Activated CD8-positive, alpha-beta T cell treated with anti-CD3 and anti-CD28 coated beads for 36 hours (primary cell): ENCODE data around the gene CCDC28A. TPM values are rescaled to one million over a fixed set of nuclear protein-coding genes. Genes with fewer than 3 reads are reported as not detected.

Experiments
- ATAC-seq: fragments of 200-7000 bp; cut with Tn5 transposase; one replicate; pipeline ENCODE4 v1.10.0; 2021; ENCODE audit warnings: mild to moderate bottlenecking, moderate library complexity
- CTCF ChIA-PET: fragments of 350-600 bp; sonication (Branson Sonifier 250); formaldehyde crosslinking; loops from one replicate; lab custom pipeline; 2021; ENCODE audit warnings: antibody characterized with exemption; lab: Charles Lee
- POLR2A ChIA-PET: fragments of 350-600 bp; sonication (Branson Sonifier 250); formaldehyde crosslinking; loops from one replicate; lab custom pipeline; 2021; ENCODE audit warnings: antibody characterized with exemption; lab: Charles Lee
- DNase-seq: peaks from one replicate; pipeline ENCODE4 v3.0.0-alpha.2; 2020
- H3K27ac Mint-ChIP-seq: one replicate; pipeline ENCODE4 v1.8.0; 2021; ENCODE audit warnings: mild to moderate bottlenecking, mixed read lengths
- H3K27me3 Mint-ChIP-seq: one replicate; pipeline ENCODE4 v1.8.0; 2021; ENCODE audit warnings: mixed read lengths
- H3K36me3 Mint-ChIP-seq: one replicate; pipeline ENCODE4 v1.8.0; 2021; ENCODE audit warnings: low read depth, mixed read lengths
- H3K4me1 Mint-ChIP-seq: one replicate; pipeline ENCODE4 v1.8.0; 2021; ENCODE audit warnings: low read depth, mixed read lengths
- H3K4me3 Mint-ChIP-seq: one replicate; pipeline ENCODE4 v1.8.0; 2021; ENCODE audit warnings: mild to moderate bottlenecking, moderate library complexity, mixed read lengths
- H3K9me3 Mint-ChIP-seq: one replicate; pipeline ENCODE4 v1.8.0; 2021; ENCODE audit warnings: mixed read lengths
- CTCF ChIP-seq: fragments of 200-600 bp; IDR thresholded peaks from one replicate; pipeline ENCODE4 v1.8.0; 2022; ENCODE audit warnings: antibody characterized with exemption, mild to moderate bottlenecking
- intact Hi-C: fragments of 100-400 bp; cut with micrococcal nuclease; formaldehyde crosslinking; loops from one replicate; pipeline ENCODE4 v1.10.0; 2022
- total RNA-seq, 2 experiments: library from RNA; stranded (reverse); gene quantifications; one replicate each; pipeline ENCODE4 v1.2.3, GENCODE V29; 2021

CCDC28A gene
- 10 to 100 TPM; 15.0 to 15.7 TPM for total RNA-seq

GRCh38 chr6:138773177-138774091 lies at the start of gene CCDC28A:
CCDC28A (plus strand) TSS chr6:138773769; CDS start chr6:138776121, 2,352 bp downstream.
- CTCF ChIA-PET = interaction anchor here (0.8 to 5.9 kb wide), 5 partner anchors 9 to 194 kb away, joined by 3 to 53 read pairs (median 3); no protein-coding TSS in a partner anchor
- intact Hi-C loops = loop anchor here (5.0 kb wide), 1 partner anchor 81 kb away; no protein-coding TSS in a partner anchor
- peaks cover 28% of the 10 kb centered on the region for H3K4me1 Mint-ChIP-seq

GRCh38 chr6:138724015-138724414 lies 49.6 kb upstream of the CCDC28A start:
- no peaks in the 10 kb centered on the region for H3K36me3 Mint-ChIP-seq
- POLR2A ChIA-PET = no interaction called here
- no peak overlapping the region for H3K27ac Mint-ChIP-seq
- DNase-seq (no peak), ATAC-seq (no peak)
- no peak overlapping the region for H3K4me3 Mint-ChIP-seq
- H3K4me1 Mint-ChIP-seq = no peaks in the 10 kb centered on the region
- CTCF ChIA-PET = interaction anchor here (1.7 kb wide), 1 partner anchor 135 kb away, joined by 4 read pairs; no protein-coding TSS in a partner anchor
- no peak for TF ChIP-seq CTCF
- intact Hi-C loops = no loop called here
- no peaks in the 10 kb centered on the region for H3K9me3 Mint-ChIP-seq
- H3K27me3 Mint-ChIP-seq = no peaks in the 10 kb centered on the region

More at GRCh38 chr6:138773177-138774091, at the start of gene CCDC28A:
- no peak for TF ChIP-seq CTCF
- peak within 1 kb of the TSS; percentile 99 for H3K4me3 Mint-ChIP-seq
- POLR2A ChIA-PET = interaction anchor here (0.6 to 1.5 kb wide), 2 partner anchors 12 to 167 kb away, joined by 3 to 5 read pairs; no protein-coding TSS in a partner anchor
- H3K27me3 Mint-ChIP-seq = no peaks in the 10 kb centered on the region
- no peaks in the 10 kb centered on the region for H3K9me3 Mint-ChIP-seq
- ATAC-seq (peak; percentile 89), DNase-seq (peak; percentile 96)
- peak within 1 kb of the TSS; percentile 100 for H3K27ac Mint-ChIP-seq
- no peaks in the 10 kb centered on the region for H3K36me3 Mint-ChIP-seq

- no peak for TF ChIP-seq CTCF
- Mint-ChIP-seq H3K4me3 (no peak overlapping the region), H3K4me1 (no peaks in the 10 kb centered on the region), H3K27ac (no peak overlapping the region), H3K9me3 (no peaks in the 10 kb centered on the region), H3K27me3 (no peaks in the 10 kb centered on the region), H3K36me3 (no peaks in the 10 kb centered on the region)
- CTCF ChIA-PET = interaction anchor here (1.0 kb wide), 1 partner anchor 34 kb away, joined by 4 read pairs; no protein-coding TSS in a partner anchor
- DNase-seq (no peak), ATAC-seq (no peak)
- POLR2A ChIA-PET = no interaction called here
- intact Hi-C loops = no loop called here
Observed at GRCh38 chr6:138726066-138726756, 47.4 kb upstream of the CCDC28A start.

- Mint-ChIP-seq H3K36me3 (no peaks in the 10 kb centered on the region), H3K4me1 (no peaks in the 10 kb centered on the region), H3K27me3 (no peaks in the 10 kb centered on the region), H3K27ac (no peak overlapping the region), H3K4me3 (no peak overlapping the region), H3K9me3 (peaks cover 1% of the 10 kb centered on the region)
- no peak for ATAC-seq
- intact Hi-C loops = no loop called here
- DNase-seq = no peak
- POLR2A ChIA-PET = no interaction called here
- CTCF ChIA-PET = interaction anchor here (1.0 kb wide), 1 partner anchor 35 kb away, joined by 4 read pairs; no protein-coding TSS in a partner anchor
- no peak for TF ChIP-seq CTCF
Observed at GRCh38 chr6:138726757-138727097, 46.8 kb upstream of the CCDC28A start.
